Stomach (tissue), 9 donors: ENCODE results near the gene HIPK1. TPM values are rescaled to one million over a fixed set of nuclear protein-coding genes. Genes with fewer than 3 reads are reported as not detected.
A peak's percentile ranks its signal among the peaks of the same experiment; 100 is the strongest.

Experiments used
- DNase-seq, 2 donors: peaks; one replicate each; pipeline versions ENCODE4 v3.0.0 to v3.0.0-alpha.2; 2013 to 2019
- H3K27ac ChIP-seq, 5 donors: fragments of 200-600 bp in 4 of 5; sonication (generic) in 4 of 5; one replicate each; pipeline ENCODE4 v1.5.1; 2013 to 2019; ENCODE audit warnings: mild to moderate bottlenecking in 1 of 5, moderate library complexity in 1 of 5
- H3K27me3 ChIP-seq, 3 donors: fragments of 200-600 bp; sonication (generic); one replicate each; pipeline ENCODE4 v1.5.1; 2017 to 2019; ENCODE audit warnings: mixed run types in 1 of 3
- H3K36me3 ChIP-seq, 4 donors: fragments of 200-600 bp; sonication (generic); 1 replicate in 3 of 4; 2 replicates in 1 of 4; pipeline ENCODE4 v1.5.1; 2016 to 2019
- H3K4me1 ChIP-seq, 4 donors: fragments of 200-600 bp; sonication (generic); one replicate each; pipeline ENCODE4 v1.5.1; 2016 to 2019
- H3K4me3 ChIP-seq, 4 donors: fragments of 200-600 bp; sonication (generic) in 3 of 4; one replicate each; pipeline ENCODE4 v1.5.1; 2016 to 2019; ENCODE audit warnings: mild to moderate bottlenecking in 1 of 4
- H3K9me3 ChIP-seq, 4 donors: fragments of 200-600 bp; sonication (generic); one replicate each; pipeline ENCODE4 v1.5.1; 2016 to 2019
- CTCF ChIP-seq, 7 experiments: fragments of 450-650 bp in 4 of 7; fragments of 200-600 bp in 3 of 7; sonication (generic) in 3 of 7; IDR thresholded peaks; one replicate each; pipeline ENCODE4 v1.5.1; 2016 to 2019; ENCODE audit warnings: antibody characterized with exemption in 7 of 7, control low read depth in 2 of 7, mild to moderate bottlenecking in 1 of 7
- EP300 ChIP-seq: sonication (generic); formaldehyde crosslinking; IDR thresholded peaks from one replicate; pipeline ENCODE4 v1.6.1; 2017; ENCODE audit warnings: antibody characterized with exemption
- POLR2A ChIP-seq, 4 donors: fragments of 450-650 bp; IDR thresholded peaks; one replicate each; pipeline ENCODE4 v1.6.1; 2016; ENCODE audit warnings: antibody characterized with exemption in 4 of 4, control low read depth in 2 of 4, mild to moderate bottlenecking in 1 of 4, moderate library complexity in 1 of 4
- POLR2AphosphoS5 ChIP-seq, 3 donors: sonication (generic); formaldehyde crosslinking; IDR thresholded peaks; one replicate each; pipeline ENCODE4 v1.6.1; 2016; ENCODE audit warnings: antibody characterized with exemption in 3 of 3
- WGBS, 5 donors: extraction: QIAGEN DNeasy Blood & Tissue Kit in 3 of 5; methylation state at CpG; one replicate each; pipeline versions ENCODE4 v1.1.5 to v1.1.7; 2013 to 2018; 5-methylcytosine and 5-hydroxymethylcytosine counted together
- intact Hi-C: fragments of 100-400 bp; cut with DNase I; formaldehyde crosslinking; loops from one replicate; pipeline ENCODE4 v1.15.1; 2023; ENCODE audit warnings: low total_unique reads
- polyA plus RNA-seq, 3 donors: library from polyadenylated mRNA; stranded (reverse); fragments of 200-250 nt; gene quantifications; one replicate each; pipeline ENCODE4 v1.2.3, GENCODE V29; 2013
- total RNA-seq, 5 donors: library from RNA; depleted of rRNA; stranded (reverse); fragments of >200 nt; gene quantifications; one replicate each; pipeline versions ENCODE4 v1.1.0 to v1.2.3, GENCODE V29; 2014 to 2016
- donor health status: healthy with polysubstance abuse.
- donor health status: Bipolar disorder and iron deficiency.
- donor health status: healthy.

The HIPK1 gene
- total and polyA plus RNA-seq, 8 donors = 8.7 to 70.3 (median 28.3) TPM

DNA sequence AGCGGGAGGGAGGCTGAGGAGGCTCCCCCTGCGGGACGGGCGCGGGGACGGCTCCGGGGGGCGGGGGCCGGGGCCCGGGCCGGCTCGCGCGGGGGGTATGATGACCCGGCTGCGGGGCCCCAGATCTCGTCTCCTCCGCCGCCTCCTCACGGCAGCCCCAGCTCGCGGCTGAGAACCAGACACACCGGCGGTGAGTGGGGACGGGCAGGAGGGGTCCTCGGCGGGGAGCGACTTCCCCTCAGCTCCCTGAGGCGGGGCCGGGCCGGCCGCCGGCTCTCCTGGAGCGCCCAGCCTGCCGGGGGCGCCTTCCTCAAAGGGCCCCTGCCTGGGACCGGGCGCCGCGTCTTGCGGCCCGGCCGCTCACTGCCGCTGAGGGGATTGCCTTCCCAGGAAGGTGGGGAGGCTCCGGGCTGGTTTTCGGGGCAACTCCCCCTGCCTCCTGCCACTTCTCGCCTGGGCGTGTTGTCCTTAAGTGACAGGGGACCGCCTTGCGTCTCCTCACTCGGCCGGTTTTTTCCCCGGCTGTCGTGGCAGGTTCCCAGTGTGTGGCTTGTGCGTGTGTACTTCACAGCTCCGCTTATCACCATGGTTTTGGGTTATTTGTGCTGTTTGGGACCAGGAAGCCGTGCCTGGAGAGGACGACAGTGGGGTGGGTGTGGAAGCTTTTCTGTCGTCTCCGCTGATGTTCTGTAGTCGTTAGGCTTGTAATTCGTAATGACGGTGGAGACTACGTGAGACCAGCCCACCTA is 800 bp downstream of the HIPK1 start:
- Histone ChIP-seq H3K9me3 (no peaks in the 10 kb centered on the region), H3K27ac (peak overlapping the region; percentile 93 to 99 (median 97)), H3K4me3 (peak overlapping the region; percentile 89 to 99 (median 92)), H3K36me3 (no peaks in the 10 kb centered on the region), H3K27me3 (no peaks in the 10 kb centered on the region), H3K4me1 (peaks cover 34 to 60% (median 50%) of the 10 kb centered on the region in 4 donors)
- 0 to 1% (median 0%) methylated on average over 28 to 64 of the region's 64 CpGs for WGBS, 5 donors
- peak; percentile 63 to 86 for DNase-seq
- TF ChIP-seq POLR2AphosphoS5 (IDR thresholded peaks at IDR 0.05) = peak in 1 of 3 donors; percentile 16
- TF ChIP-seq CTCF (IDR thresholded peaks at IDR 0.05) = no peak
- intact Hi-C loops = no loop called here

DNA sequence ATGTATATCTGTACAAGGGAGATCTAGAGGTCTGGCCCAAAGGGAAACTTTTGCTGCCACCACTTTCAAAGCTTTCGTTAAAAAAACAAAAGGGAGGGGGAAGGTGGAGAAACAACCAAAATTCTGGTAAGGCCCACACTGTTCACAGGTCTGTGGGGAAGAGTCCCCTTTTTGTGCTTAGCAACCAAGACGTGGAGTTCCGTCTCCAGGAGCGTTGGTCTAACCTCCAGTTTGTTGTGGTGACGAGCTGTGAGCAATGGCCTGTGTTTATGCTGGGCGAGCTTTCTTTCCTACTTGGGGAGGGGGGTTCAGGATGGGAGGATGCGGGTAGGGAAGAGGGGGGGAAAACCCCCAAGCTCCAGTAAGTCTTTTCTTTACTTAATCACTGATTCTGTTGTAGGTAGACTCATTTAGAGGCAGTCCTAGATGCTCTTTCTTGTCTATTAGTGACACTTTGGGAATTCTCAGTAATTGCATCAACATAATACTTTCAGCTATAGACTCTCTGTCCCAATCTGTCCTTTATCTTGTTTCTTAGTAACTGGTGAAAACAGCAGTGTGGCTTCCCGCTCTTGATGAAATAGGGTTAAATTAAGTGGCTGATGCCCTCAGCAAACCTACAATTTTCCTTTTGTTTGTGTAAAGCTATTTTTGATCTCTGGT is 1.5 kb downstream of the HIPK1 start:
- Histone ChIP-seq H3K4me1 (peaks cover 34 to 66% (median 50%) of the 10 kb centered on the region in 4 donors), H3K27ac (peak overlapping the region; percentile 93 to 99 (median 97)), H3K27me3 (no peaks in the 10 kb centered on the region), H3K4me3 (peak overlapping the region; percentile 89 to 99 (median 92)), H3K9me3 (no peaks in the 10 kb centered on the region), H3K36me3 (no peaks in the 10 kb centered on the region)
- WGBS, 5 donors = 0 to 1% (median 1%) methylated on average over 8 of the region's 8 CpGs
- peak in 1 of 2 donors; percentile 89 for DNase-seq
- TF ChIP-seq POLR2AphosphoS5 (IDR thresholded peaks at IDR 0.05) = no peak
- no peak for TF ChIP-seq CTCF (IDR thresholded peaks at IDR 0.05)
- no peak for TF ChIP-seq POLR2A (IDR thresholded peaks at IDR 0.05)
- TF ChIP-seq EP300 = no peak
- intact Hi-C loops = no loop called here

GRCh38 chr1:113931451-113931851 is 2.3 kb downstream of the HIPK1 start:
- no peak for DNase-seq
- H3K36me3 ChIP-seq = no peaks in the 10 kb centered on the region
- peak overlapping the region; percentile 2 to 99 (median 90) for H3K4me3 ChIP-seq
- H3K27ac ChIP-seq = peak overlapping the region in 4 of 5 donors; percentile 96 to 99 (median 98)
- no peaks in the 10 kb centered on the region for H3K9me3 ChIP-seq
- TF ChIP-seq POLR2AphosphoS5 (IDR thresholded peaks at IDR 0.05) = no peak
- TF ChIP-seq CTCF (IDR thresholded peaks at IDR 0.05) = no peak
- TF ChIP-seq POLR2A (IDR thresholded peaks at IDR 0.05) = no peak
- no peak for TF ChIP-seq EP300
- H3K27me3 ChIP-seq = no peaks in the 10 kb centered on the region
- intact Hi-C loops = no loop called here
- WGBS, 5 donors = 5 to 13% (median 6%) methylated on average over 3 of the region's 3 CpGs
- H3K4me1 ChIP-seq = peaks cover 38 to 69% (median 51%) of the 10 kb centered on the region in 4 donors

- TF ChIP-seq POLR2A (IDR thresholded peaks at IDR 0.05) (no peak), POLR2AphosphoS5 (IDR thresholded peaks at IDR 0.05) (no peak), EP300 (no peak), CTCF (IDR thresholded peaks at IDR 0.05) (no peak)
- no peak for DNase-seq
- intact Hi-C loops = no loop called here
- Histone ChIP-seq H3K27ac (no peak overlapping the region), H3K36me3 (no peaks in the 10 kb centered on the region), H3K27me3 (no peaks in the 10 kb centered on the region), H3K9me3 (no peaks in the 10 kb centered on the region), H3K4me3 (no peak overlapping the region), H3K4me1 (peaks cover 34 to 74% (median 52%) of the 10 kb centered on the region in 4 donors)
Measured at GRCh38 chr1:113934006-113934405, 4.9 kb downstream of the HIPK1 start.
